ENCODE measurements around the gene CLIC1. TPM values are rescaled to one million over a fixed set of nuclear protein-coding genes. Genes with fewer than 3 reads are reported as not detected.

The CLIC1 gene
- total RNA-seq, 2 experiments from 2014 or later = 61.2 to 61.5 TPM

DNA sequence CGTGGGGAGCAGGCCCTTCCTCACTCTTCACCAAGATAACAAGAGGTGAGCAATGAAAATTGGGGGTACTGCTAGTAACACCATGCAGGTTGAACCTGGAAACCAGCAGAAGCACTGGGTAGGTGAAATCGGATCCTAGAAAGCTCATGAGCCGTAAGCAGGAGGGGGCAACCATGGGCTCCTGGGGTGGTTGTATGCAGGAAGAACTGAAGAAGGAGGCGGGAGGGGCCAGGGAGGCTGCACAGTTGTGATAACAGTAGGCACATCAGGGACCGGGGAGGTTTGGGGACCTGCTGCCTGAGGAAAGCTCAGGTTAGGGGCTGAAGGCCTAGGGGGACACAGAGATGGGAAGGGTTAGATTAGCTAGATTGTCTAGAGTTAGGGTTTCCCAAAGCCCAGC lies 49.8 kb downstream of the CLIC1 start:
- Mint-ChIP-seq H3K9me3 (no peaks in the 10 kb centered on the region), H3K4me1 (ENCODE audit: low read depth) (peaks cover 3% of the 10 kb centered on the region), H3K27ac (no peak overlapping the region), H3K36me3 (ENCODE audit: low read depth) (peaks cover 56% of the 10 kb centered on the region), H3K27me3 (no peaks in the 10 kb centered on the region), H3K4me3 (no peak overlapping the region)
- POLR2A ChIA-PET = no interaction called here
- DNase-seq (no peak), ATAC-seq (ENCODE audit: poor library complexity) (no peak)
- Histone ChIP-seq H3K4me1 (ENCODE audit: insufficient read depth, low read length) (peaks cover 5% of the 10 kb centered on the region), H3K9me3 (ENCODE audit: control insufficient read depth in 1 of 2, insufficient read depth in 1 of 2, low read length in 2 of 2) (no peaks in the 10 kb centered on the region), H3K27ac (ENCODE audit: low read depth in 1 of 2, low read length in 2 of 2) (no peak overlapping the region), H3K36me3 (ENCODE audit: insufficient read depth, low read length) (peaks cover 52% of the 10 kb centered on the region), H3K27me3 (ENCODE audit: control insufficient read depth in 1 of 2, insufficient read depth in 2 of 2, low read length in 2 of 2) (no peaks in the 10 kb centered on the region), H3K4me3 (ENCODE audit: low read length) (no peak overlapping the region)
- intact Hi-C loops (cut with DNase I, micrococcal nuclease) = no loop called here
- CTCF ChIA-PET = no interaction called here
- TF ChIP-seq, protein P1, sequence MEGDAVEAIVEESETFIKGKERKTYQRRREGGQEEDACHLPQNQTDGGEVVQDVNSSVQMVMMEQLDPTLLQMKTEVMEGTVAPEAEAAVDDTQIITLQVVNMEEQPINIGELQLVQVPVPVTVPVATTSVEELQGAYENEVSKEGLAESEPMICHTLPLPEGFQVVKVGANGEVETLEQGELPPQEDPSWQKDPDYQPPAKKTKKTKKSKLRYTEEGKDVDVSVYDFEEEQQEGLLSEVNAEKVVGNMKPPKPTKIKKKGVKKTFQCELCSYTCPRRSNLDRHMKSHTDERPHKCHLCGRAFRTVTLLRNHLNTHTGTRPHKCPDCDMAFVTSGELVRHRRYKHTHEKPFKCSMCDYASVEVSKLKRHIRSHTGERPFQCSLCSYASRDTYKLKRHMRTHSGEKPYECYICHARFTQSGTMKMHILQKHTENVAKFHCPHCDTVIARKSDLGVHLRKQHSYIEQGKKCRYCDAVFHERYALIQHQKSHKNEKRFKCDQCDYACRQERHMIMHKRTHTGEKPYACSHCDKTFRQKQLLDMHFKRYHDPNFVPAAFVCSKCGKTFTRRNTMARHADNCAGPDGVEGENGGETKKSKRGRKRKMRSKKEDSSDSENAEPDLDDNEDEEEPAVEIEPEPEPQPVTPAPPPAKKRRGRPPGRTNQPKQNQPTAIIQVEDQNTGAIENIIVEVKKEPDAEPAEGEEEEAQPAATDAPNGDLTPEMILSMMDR (IDR thresholded peaks at IDR 0.05) = no peak

DNA sequence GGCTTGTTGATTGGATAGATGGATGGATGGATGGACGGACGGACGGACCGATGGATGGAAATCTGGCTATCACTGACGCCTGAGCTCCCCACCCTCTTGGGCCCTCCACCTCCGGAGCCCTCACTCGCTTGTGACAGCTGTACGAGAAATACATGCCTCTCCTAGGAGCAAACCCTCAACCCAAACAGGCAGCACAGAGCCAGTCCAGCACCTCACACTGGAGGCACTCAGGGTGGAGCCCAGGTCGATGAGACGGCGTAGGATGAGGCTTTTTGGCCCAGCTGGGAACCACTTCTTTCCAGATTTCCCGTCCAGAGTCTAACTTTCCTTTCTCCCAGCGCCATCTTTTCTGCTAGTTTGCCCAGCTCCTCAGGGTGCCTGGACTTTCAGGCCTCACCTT lies 52.7 kb downstream of the CLIC1 start:
- Histone ChIP-seq H3K4me3 (ENCODE audit: low read length) (no peak overlapping the region), H3K36me3 (ENCODE audit: insufficient read depth, low read length) (peaks cover 23% of the 10 kb centered on the region), H3K9me3 (ENCODE audit: control insufficient read depth in 1 of 2, insufficient read depth in 1 of 2, low read length in 2 of 2) (no peaks in the 10 kb centered on the region), H3K27me3 (ENCODE audit: control insufficient read depth in 1 of 2, insufficient read depth in 2 of 2, low read length in 2 of 2) (no peaks in the 10 kb centered on the region), H3K4me1 (ENCODE audit: insufficient read depth, low read length) (peaks cover 21% of the 10 kb centered on the region), H3K27ac (ENCODE audit: low read depth in 1 of 2, low read length in 2 of 2) (no peak overlapping the region)
- Mint-ChIP-seq H3K4me1 (ENCODE audit: low read depth) (peaks cover 19% of the 10 kb centered on the region), H3K36me3 (ENCODE audit: low read depth) (peaks cover 28% of the 10 kb centered on the region), H3K27me3 (no peaks in the 10 kb centered on the region), H3K9me3 (no peaks in the 10 kb centered on the region), H3K4me3 (peak overlapping the region; percentile 30), H3K27ac (peak overlapping the region; percentile 18)
- no peak for DNase-seq
- TF ChIP-seq, protein P1 (IDR thresholded peaks at IDR 0.05) = no peak
- POLR2A ChIA-PET = no interaction called here
- intact Hi-C loops (cut with DNase I, micrococcal nuclease) = loop anchor here in 1 of 2 experiments (5.0 kb wide), 1 partner anchor 269 kb away; no protein-coding TSS in a partner anchor
- CTCF ChIA-PET = no interaction called here
- no peak for ATAC-seq (ENCODE audit: poor library complexity)

DNA sequence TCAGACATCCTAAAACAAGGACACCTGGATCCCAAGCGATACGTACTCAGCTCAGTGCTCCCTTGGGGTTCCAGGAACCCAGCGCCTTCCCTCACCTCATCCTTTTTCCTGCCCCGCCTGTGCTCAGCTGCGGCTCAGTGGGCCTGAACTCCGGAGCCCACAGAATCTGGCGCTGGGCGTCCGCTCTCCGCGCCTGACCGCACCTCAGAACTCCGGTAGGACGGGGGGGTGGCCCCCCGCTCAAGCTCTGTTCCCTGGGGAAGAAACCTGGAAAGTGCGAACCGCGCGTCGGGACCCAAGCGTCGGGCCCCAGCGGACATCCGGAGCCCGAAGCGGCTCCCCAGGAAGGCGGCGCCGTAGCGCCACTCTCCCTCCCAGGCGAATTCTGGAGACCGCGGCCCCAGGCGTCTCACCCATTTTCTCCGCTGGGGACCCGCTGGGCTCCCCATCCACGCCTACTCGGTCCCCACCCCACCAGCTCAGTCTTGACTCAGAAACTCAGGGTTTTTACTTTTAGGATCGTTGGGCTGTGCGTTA lies 55.1 kb downstream of the CLIC1 start:
- peaks cover 19% of the 10 kb centered on the region for H3K4me1 Mint-ChIP-seq (ENCODE audit: low read depth)
- intact Hi-C loops (cut with DNase I, micrococcal nuclease) = loop anchor here in 1 of 2 experiments (2.0 to 5.0 kb wide), 3 partner anchors 48 to 271 kb away; partner anchors contain the start of gene DDAH2
- H3K27ac ChIP-seq (ENCODE audit: low read depth in 1 of 2, low read length in 2 of 2) = peak overlapping the region in 1 of 2 donors; percentile 44

More for the DNA sequence above, 55.1 kb downstream of the CLIC1 start:
- Mint-ChIP-seq H3K27ac (peak overlapping the region; percentile 35), H3K9me3 (no peaks in the 10 kb centered on the region), H3K27me3 (no peaks in the 10 kb centered on the region), H3K36me3 (ENCODE audit: low read depth) (peaks cover 12% of the 10 kb centered on the region), H3K4me3 (peak overlapping the region; percentile 87)
- peak; percentile 71 for ATAC-seq (ENCODE audit: poor library complexity)
- Histone ChIP-seq H3K4me3 (ENCODE audit: low read length) (peak overlapping the region; percentile 79), H3K4me1 (ENCODE audit: insufficient read depth, low read length) (peaks cover 21% of the 10 kb centered on the region), H3K9me3 (ENCODE audit: control insufficient read depth in 1 of 2, insufficient read depth in 1 of 2, low read length in 2 of 2) (no peaks in the 10 kb centered on the region), H3K27me3 (ENCODE audit: control insufficient read depth in 1 of 2, insufficient read depth in 2 of 2, low read length in 2 of 2) (no peaks in the 10 kb centered on the region), H3K36me3 (ENCODE audit: insufficient read depth, low read length) (no peaks in the 10 kb centered on the region)
- CTCF ChIA-PET = interaction anchor here (0.7 to 1.4 kb wide), 6 partner anchors 14 to 149 kb away, joined by 3 to 10 read pairs (median 4); partner anchors contain the start of gene ABHD16A
- POLR2A ChIA-PET = interaction anchor here (0.6 to 1.9 kb wide), 8 partner anchors 14 to 515 kb away, joined by 3 to 12 read pairs (median 4); partner anchors contain the start of genes ABHD16A, EHMT2, GPANK1 and HSPA1B
- TF ChIP-seq, protein P1 (IDR thresholded peaks at IDR 0.05) = no peak
- peak in 8 of 14 experiments; percentile 23 to 72 (median 47) for DNase-seq

Small RNA genes lying within 50 kb of the gene (microRNA-seq; reads per million reads assigned to microRNA genes)
- gene MIR4646 (ENCODE audit: borderline microRNAs expressed, borderline replicate concordance) = not detected

Other genes starting within 250 kb of the CLIC1 start
- 10 to 100 TPM; 14.3 to 14.7 TPM for gene MICB, start 238.4 kb downstream of the CLIC1 start, total RNA-seq
- gene MCCD1, start 207.6 kb downstream of the CLIC1 start, total RNA-seq = not detected
- gene DDX39B, start 194.5 kb downstream of the CLIC1 start, total RNA-seq = 100 to 1,000 TPM; 483 to 498 TPM
- gene ATP6V1G2, start 189.9 kb downstream of the CLIC1 start, total RNA-seq = 1 to 10 TPM; 2.6 to 3.3 TPM
- 1 to 10 TPM; 7.6 to 9.3 TPM for gene NFKBIL1, start 188.9 kb downstream of the CLIC1 start, total RNA-seq
- gene LTA, start 164.2 kb downstream of the CLIC1 start, total RNA-seq = 10 to 100 TPM; 15.4 to 16.7 TPM
- gene TNF, start 161.0 kb downstream of the CLIC1 start, total RNA-seq = 10 to 100 TPM; 33.1 to 34.2 TPM
- 100 to 1,000 TPM; 239 to 244 TPM for gene LTB, start 154.1 kb downstream of the CLIC1 start, total RNA-seq
- 10 to 100 TPM in 1 of 2 experiments, 1 to 10 TPM in 1; 8.9 to 10.3 TPM for gene LST1, start 150.3 kb downstream of the CLIC1 start, total RNA-seq
- 1 to 10 TPM; 2.3 to 2.6 TPM for gene NCR3, start 143.5 kb downstream of the CLIC1 start, total RNA-seq
- gene AIF1, start 121.3 kb downstream of the CLIC1 start, total RNA-seq = 10 to 100 TPM; 31.8 to 35.5 TPM
- 100 to 1,000 TPM; 206 to 215 TPM for gene PRRC2A, start 115.8 kb downstream of the CLIC1 start, total RNA-seq
- gene BAG6, start 83.9 kb downstream of the CLIC1 start, total RNA-seq = 100 to 1,000 TPM; 211 TPM
- 1 to 10 TPM; 4.2 to 4.6 TPM for gene APOM, start 80.6 kb downstream of the CLIC1 start, total RNA-seq
- 10 to 100 TPM in 1 of 2 experiments, 1 to 10 TPM in 1; 9.6 to 10.5 TPM for gene C6orf47, start 75.8 kb downstream of the CLIC1 start, total RNA-seq
- 10 to 100 TPM in 1 of 2 experiments, 1 to 10 TPM in 1; 9.8 to 11.0 TPM for gene GPANK1, start 71.5 kb downstream of the CLIC1 start, total RNA-seq
- 10 to 100 TPM; 88.0 to 92.6 TPM for gene CSNK2B, start 70.5 kb downstream of the CLIC1 start, total RNA-seq
- gene LY6G5B, start 66.6 kb downstream of the CLIC1 start, total RNA-seq = 10 to 100 TPM; 27.0 to 28.0 TPM
- under 1 TPM; 0.49 to 0.67 TPM for gene LY6G5C, start 55.5 kb downstream of the CLIC1 start, total RNA-seq
- 10 to 100 TPM; 52.3 to 59.3 TPM for gene ABHD16A, start 33.2 kb downstream of the CLIC1 start, total RNA-seq
- gene LY6G6F, start 29.7 kb downstream of the CLIC1 start, total RNA-seq = not detected
- not detected for gene LY6G6D, start 21.2 kb downstream of the CLIC1 start, total RNA-seq
- gene LY6G6C, start 14.8 kb downstream of the CLIC1 start, total RNA-seq = not detected
- gene MPIG6B, start 13.2 kb downstream of the CLIC1 start, total RNA-seq = under 1 TPM; 0.11 to 0.17 TPM
- 1 to 10 TPM; 3.0 to 3.3 TPM for gene DDAH2, start 7.2 kb downstream of the CLIC1 start, total RNA-seq
- 10 to 100 TPM; 13.6 to 13.7 TPM for gene MSH5, start 3.5 kb upstream of the CLIC1 start, total RNA-seq
- gene SAPCD1, start 26.1 kb upstream of the CLIC1 start, total RNA-seq = 1 to 10 TPM; 2.7 to 2.8 TPM
- gene VWA7, start 40.8 kb upstream of the CLIC1 start, total RNA-seq = 1 to 10 TPM; 1.7 TPM
- gene VARS1, start 59.2 kb upstream of the CLIC1 start, total RNA-seq = 10 to 100 TPM; 43.9 to 44.2 TPM
- gene LSM2, start 70.4 kb upstream of the CLIC1 start, total RNA-seq = 10 to 100 TPM; 12.6 to 13.7 TPM
- 1 to 10 TPM; 1.7 to 1.8 TPM for gene HSPA1L, start 78.8 kb upstream of the CLIC1 start, total RNA-seq
- 1 to 10 TPM; 8.1 to 9.8 TPM for gene HSPA1A, start 79.0 kb upstream of the CLIC1 start, total RNA-seq
- gene HSPA1B, start 91.2 kb upstream of the CLIC1 start, total RNA-seq = 1 to 10 TPM; 8.3 to 9.8 TPM
- 10 to 100 TPM; 19.7 to 21.1 TPM for gene NEU1, start 126.3 kb upstream of the CLIC1 start, total RNA-seq
- under 1 TPM in 1 of 2 experiments, not detected in 1; 0.20 TPM for gene SLC44A4, start 142.5 kb upstream of the CLIC1 start, total RNA-seq
- gene EHMT2, start 161.2 kb upstream of the CLIC1 start, total RNA-seq = 10 to 100 TPM; 36.3 to 36.6 TPM
- gene ZBTB12, start 165.6 kb upstream of the CLIC1 start, total RNA-seq = under 1 TPM; 0.28 to 0.33 TPM
- gene C2, start 191.2 kb upstream of the CLIC1 start, total RNA-seq = 1 to 10 TPM; 1.4 to 2.3 TPM
- gene CFB, start 209.6 kb upstream of the CLIC1 start, total RNA-seq = 1 to 10 TPM; 1.5 to 2.2 TPM
- gene NELFE, start 222.4 kb upstream of the CLIC1 start, total RNA-seq = 10 to 100 TPM; 53.8 to 58.2 TPM
- 100 to 1,000 TPM; 133 to 141 TPM for gene SKIC2, start 222.6 kb upstream of the CLIC1 start, total RNA-seq
- gene DXO, start 235.6 kb upstream of the CLIC1 start, total RNA-seq = 10 to 100 TPM; 30.0 to 31.1 TPM
- 1 to 10 TPM; 4.2 TPM for gene C4A, start 245.5 kb upstream of the CLIC1 start, total RNA-seq

Measured in CD4-positive, alpha-beta T cell (primary cell).